Spinal cord (tissue), 10 donors: ENCODE measurements around the gene MCAM. TPM values are rescaled to one million over a fixed set of nuclear protein-coding genes. Genes with fewer than 3 reads are reported as not detected.

Experiments used
- DNase-seq, 6 donors: peaks; one replicate each; pipeline versions ENCODE4 v3.0.0 to v3.0.0-alpha.2; 2013 to 2015; ENCODE audit warnings: low spot score in 6 of 6, low read depth in 4 of 6
- H3K27ac ChIP-seq: one replicate; pipeline ENCODE4 v1.5.1; 2013; ENCODE audit warnings: low read depth, low read length, control low read depth
- H3K27me3 ChIP-seq: one replicate; pipeline ENCODE4 v1.6.1; 2013; ENCODE audit warnings: low read length; ENCODE audit not compliant: control insufficient read depth, insufficient read depth
- H3K36me3 ChIP-seq: one replicate; pipeline ENCODE4 v1.6.1; 2013; ENCODE audit warnings: low read length; ENCODE audit not compliant: control insufficient read depth, insufficient read depth
- H3K4me1 ChIP-seq: one replicate; pipeline ENCODE4 v1.6.1; 2013; ENCODE audit warnings: low read length; ENCODE audit not compliant: control insufficient read depth, insufficient read depth
- H3K4me3 ChIP-seq: one replicate; pipeline ENCODE4 v1.5.1; 2013; ENCODE audit warnings: low read depth, low read length, control low read depth
- H3K9me3 ChIP-seq: one replicate; pipeline ENCODE4 v1.6.1; 2013; ENCODE audit warnings: low read length; ENCODE audit not compliant: control insufficient read depth, insufficient read depth
- WGBS: methylation state at CpG from one replicate; pipeline ENCODE4 v1.1.5; 2013; ENCODE audit warnings: missing lambda C conversion rate; ENCODE audit not compliant: insufficient coverage; 5-methylcytosine and 5-hydroxymethylcytosine counted together
- long read RNA-seq, 4 donors: transcript quantifications; one replicate each; lab custom pipeline, GENCODE V29; 2026
- polyA plus RNA-seq, 2 donors: library from polyadenylated mRNA; unstranded; fragments of 120-200 nt; gene quantifications; one replicate each; pipeline ENCODE4 v1.2.1, GENCODE V29; 2013; ENCODE audit not compliant: insufficient read length in 2 of 2
- total RNA-seq, 2 donors: library from RNA; depleted of rRNA in 1 of 2; stranded (reverse); fragments of 120-200 nt in 1 of 2; fragments of >200 nt in 1 of 2; gene quantifications; one replicate each; pipeline versions ENCODE4 v1.2.3 to v1.2.4, GENCODE V29; 2013 to 2014
- donor health status: healthy.

Gene MCAM
- total RNA-seq (100 to 1,000 TPM in 1 of 2 donors, 10 to 100 TPM in 1; 99.4 to 108 TPM), polyA plus RNA-seq (100 to 1,000 TPM in 1 of 2 donors, 10 to 100 TPM in 1; 79.6 to 106 TPM)
- long read RNA-seq, donor 1, partial matches to known transcripts = 0 of 7 reads
- long read RNA-seq, donor 1, other reads (novel, unspliced or antisense) = 0 of 7 reads
- long read RNA-seq, donor 2, partial matches to known transcripts = 0 of 3 reads
- long read RNA-seq, donor 2, other reads (novel, unspliced or antisense) = 0 of 3 reads
- long read RNA-seq, donor 3, partial matches to known transcripts = 0 of 5 reads
- long read RNA-seq, donor 3, other reads (novel, unspliced or antisense) = 0 of 5 reads
- long read RNA-seq, donor 4, transcript MCAM-201 (16 exons, 3,313 nt) = major isoform, 7 of 21 reads
- long read RNA-seq, donor 4, partial matches to known transcripts = 13 of 21 reads
- long read RNA-seq, donor 4, other reads (novel, unspliced or antisense) = 0 of 21 reads

- DNase-seq = peak in 2 of 6 donors; percentile 63 to 82
- under 1% methylated on average over 74 of the region's 74 CpGs for WGBS
- H3K27ac ChIP-seq = peak within 1 kb of the TSS; percentile 94
- peaks cover 21% of the 10 kb centered on the region for H3K27me3 ChIP-seq
- H3K4me1 ChIP-seq = peaks cover 78% of the 10 kb centered on the region
- peaks cover 20% of the 10 kb centered on the region for H3K36me3 ChIP-seq
- no peaks in the 10 kb centered on the region for H3K9me3 ChIP-seq
- peak within 1 kb of the TSS; percentile 85 for H3K4me3 ChIP-seq
These were observed at the start of gene MCAM for GRCh38 chr11:119316729-119317591. MCAM (minus strand) TSS chr11:119317130; CDS start chr11:119317101, 29 bp downstream.

GRCh38 chr11:119365071-119365591, 48.2 kb upstream of the MCAM start:
- H3K9me3 ChIP-seq = no peaks in the 10 kb centered on the region
- H3K27me3 ChIP-seq = no peaks in the 10 kb centered on the region
- H3K27ac ChIP-seq = no peak overlapping the region
- H3K4me3 ChIP-seq = no peak overlapping the region
- H3K4me1 ChIP-seq = peaks cover 84% of the 10 kb centered on the region
- DNase-seq = peak in 1 of 6 donors; percentile 80
- no peaks in the 10 kb centered on the region for H3K36me3 ChIP-seq
- WGBS = 49% methylated on average over 5 of the region's 6 CpGs

GRCh38 chr11:119363851-119364590, 47.1 kb upstream of the MCAM start:
- DNase-seq = peak in 3 of 6 donors; percentile 48 to 82 (median 78)
- Histone ChIP-seq H3K9me3 (no peaks in the 10 kb centered on the region), H3K4me1 (peaks cover 73% of the 10 kb centered on the region), H3K27me3 (no peaks in the 10 kb centered on the region), H3K4me3 (peak overlapping the region; percentile 24), H3K27ac (no peak overlapping the region), H3K36me3 (peaks cover 6% of the 10 kb centered on the region)
- 1% methylated on average over 84 of the region's 88 CpGs for WGBS

GRCh38 chr11:119363081-119363850, 46.3 kb upstream of the MCAM start:
- Histone ChIP-seq H3K27ac (peak overlapping the region; percentile 72), H3K9me3 (no peaks in the 10 kb centered on the region), H3K4me3 (peak overlapping the region; percentile 24), H3K4me1 (peaks cover 66% of the 10 kb centered on the region), H3K27me3 (no peaks in the 10 kb centered on the region), H3K36me3 (peaks cover 11% of the 10 kb centered on the region)
- DNase-seq = no peak
- 27% methylated on average over 22 of the region's 44 CpGs for WGBS

- H3K36me3 ChIP-seq = peaks cover 16% of the 10 kb centered on the region
- H3K27me3 ChIP-seq = no peaks in the 10 kb centered on the region
- peaks cover 60% of the 10 kb centered on the region for H3K4me1 ChIP-seq
- H3K27ac ChIP-seq = peak overlapping the region; percentile 72
- H3K4me3 ChIP-seq = no peak overlapping the region
- DNase-seq = no peak
- H3K9me3 ChIP-seq = no peaks in the 10 kb centered on the region
- 89% methylated on average over 4 of the region's 5 CpGs for WGBS
These were observed 45.8 kb upstream of the MCAM start for GRCh38 chr11:119362741-119363080.

GRCh38 chr11:119361941-119362725, 45.2 kb upstream of the MCAM start:
- peak overlapping the region; percentile 72 for H3K27ac ChIP-seq
- H3K4me1 ChIP-seq = peaks cover 55% of the 10 kb centered on the region
- WGBS = 70% methylated on average over 7 of the region's 11 CpGs
- H3K36me3 ChIP-seq = peaks cover 20% of the 10 kb centered on the region
- no peak overlapping the region for H3K4me3 ChIP-seq
- DNase-seq = peak in 1 of 6 donors; percentile 39
- no peaks in the 10 kb centered on the region for H3K27me3 ChIP-seq
- H3K9me3 ChIP-seq = no peaks in the 10 kb centered on the region

- 44% methylated on average over 6 of the region's 8 CpGs for WGBS
- Histone ChIP-seq H3K4me3 (no peak overlapping the region), H3K27me3 (no peaks in the 10 kb centered on the region), H3K4me1 (peaks cover 56% of the 10 kb centered on the region), H3K36me3 (peaks cover 21% of the 10 kb centered on the region), H3K27ac (peak overlapping the region; percentile 72), H3K9me3 (no peaks in the 10 kb centered on the region)
- DNase-seq = peak in 1 of 6 donors; percentile 53
These were observed 44.3 kb upstream of the MCAM start for GRCh38 chr11:119361056-119361787.
